Activated CD4-positive, alpha-beta T cell treated with anti-CD3 and anti-CD28 coated beads, Interleukin-10, Interleukin-2, amounts not matched to agents 100 ng/mL and 50 ng/mL, durations not matched to agents 16 hours and 8 hours (primary cell): ENCODE results near the gene ANKZF1.

Source experiments
- DNase-seq: peaks from one replicate; pipeline ENCODE4 v3.0.0-alpha.2; 2020

Gene ANKZF1

GRCh38 chr2:219207884-219208740 is 21.5 kb upstream of the ANKZF1 start:
- no peak for DNase-seq

- DNase-seq: peak; percentile 10
These were observed 20.1 kb upstream of the ANKZF1 start for GRCh38 chr2:219209236-219210195.

DNA sequence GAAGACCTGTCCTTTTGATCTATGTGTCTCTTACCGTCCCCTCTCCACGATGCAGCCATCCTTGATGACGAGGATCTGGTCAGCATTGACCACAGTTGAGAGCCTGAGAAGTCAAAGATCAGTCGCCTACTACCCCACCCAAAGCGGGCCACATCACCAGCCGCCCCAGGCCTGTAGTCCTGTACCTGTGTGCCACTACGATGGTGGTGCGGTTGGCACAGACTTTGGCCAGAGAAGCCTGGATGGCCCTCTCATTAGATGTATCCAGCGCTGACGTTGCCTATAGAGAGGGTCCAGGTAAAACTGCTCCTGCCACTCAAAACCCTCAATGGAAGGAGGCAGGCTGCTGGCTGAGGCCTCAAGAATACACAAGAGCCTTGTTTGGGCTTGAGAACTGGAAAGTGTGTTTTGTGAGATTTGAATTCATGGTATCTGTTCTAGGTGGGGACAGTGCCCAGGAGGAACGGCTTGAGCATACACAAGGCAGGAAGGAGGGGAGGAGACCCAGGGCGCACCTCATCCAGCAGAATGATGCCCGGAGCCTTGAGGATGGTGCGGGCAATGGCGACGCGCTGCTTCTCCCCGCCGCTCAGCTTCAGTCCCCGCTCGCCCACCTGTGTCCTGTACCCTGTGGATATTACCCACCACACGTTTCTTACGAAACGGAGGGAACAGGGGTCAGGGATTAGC is 19.3 kb upstream of the ANKZF1 start:
- no peak for DNase-seq

GRCh38 chr2:219210886-219211362 is 18.7 kb upstream of the ANKZF1 start:
- no peak for DNase-seq

- DNase-seq: no peak
These were observed 16.6 kb upstream of the ANKZF1 start for GRCh38 chr2:219213026-219213415.

GRCh38 chr2:219213486-219214071 is 16.0 kb upstream of the ANKZF1 start:
- no peak for DNase-seq

DNA sequence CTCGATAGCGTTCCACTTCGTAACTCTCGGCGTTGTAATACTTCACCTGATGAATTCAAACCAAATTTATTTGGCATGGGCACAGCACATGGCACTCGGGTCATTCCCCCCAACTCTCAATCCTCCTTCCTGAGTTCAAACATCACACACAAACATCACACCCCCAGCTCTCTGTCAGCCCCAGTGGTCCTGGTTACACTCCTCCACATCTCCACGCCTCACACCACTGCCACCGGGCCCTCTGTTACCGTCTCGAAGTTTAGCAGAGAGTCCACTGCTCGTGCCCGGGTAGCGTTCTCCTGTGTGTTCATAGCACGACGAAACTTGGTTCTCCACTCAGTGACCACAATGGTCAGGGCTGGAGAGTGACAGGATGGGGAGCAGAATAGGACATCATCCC is 15.5 kb upstream of the ANKZF1 start:
- DNase-seq: no peak

- DNase-seq: no peak
These were observed 14.8 kb upstream of the ANKZF1 start for GRCh38 chr2:219214786-219215185.

DNA sequence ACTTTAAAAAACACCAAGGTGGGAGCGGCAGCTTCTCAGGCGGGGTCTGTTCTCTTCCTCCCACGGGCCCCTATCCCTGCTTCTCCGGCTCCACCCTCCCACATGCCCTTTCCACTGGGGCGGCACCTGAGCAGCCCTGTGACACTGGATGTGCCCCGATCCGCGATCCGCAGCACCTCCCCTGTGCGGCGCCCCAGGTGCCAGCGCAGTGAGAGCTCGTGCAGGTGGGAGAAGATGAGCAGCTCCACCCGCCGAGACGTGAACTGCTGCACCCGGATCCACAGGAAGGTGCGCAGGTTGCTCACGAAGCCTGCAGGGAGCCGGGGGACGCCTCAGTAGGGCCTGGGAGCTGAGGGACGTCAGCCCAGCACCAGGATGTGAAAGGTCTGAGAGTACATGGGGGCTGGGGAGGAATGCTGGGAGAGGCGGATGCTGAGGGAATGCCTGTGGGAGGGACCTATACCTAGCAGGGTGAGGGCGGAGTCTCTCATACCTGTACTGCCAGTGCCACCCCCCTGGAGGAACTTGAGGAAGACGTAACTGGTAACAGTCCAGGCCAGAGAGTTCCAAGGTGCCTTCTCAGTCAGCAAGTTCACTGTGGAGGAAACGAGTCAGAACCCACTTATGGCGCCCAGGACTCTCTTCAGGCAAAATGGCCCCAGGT is 13.6 kb upstream of the ANKZF1 start:
- DNase-seq: peak; percentile 20

DNA sequence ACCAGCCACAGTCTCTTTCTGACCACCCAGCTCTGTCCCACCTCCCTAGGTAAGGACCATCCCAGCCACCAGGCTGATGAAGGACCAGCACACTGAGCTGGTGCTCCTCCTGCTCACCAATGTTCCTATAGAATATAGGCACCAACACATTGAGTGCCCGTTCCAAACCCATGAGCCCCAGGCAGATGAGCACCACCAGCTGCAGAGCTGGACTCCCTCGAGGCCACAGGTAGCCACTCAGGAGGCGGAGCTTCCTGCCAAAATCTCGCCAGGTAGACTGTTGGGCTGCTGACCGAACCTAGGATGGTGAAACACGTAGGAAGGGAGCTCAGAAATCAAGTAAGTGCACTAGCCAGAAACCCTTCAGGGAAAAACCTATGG is 13.1 kb upstream of the ANKZF1 start:
- no peak for DNase-seq

DNA sequence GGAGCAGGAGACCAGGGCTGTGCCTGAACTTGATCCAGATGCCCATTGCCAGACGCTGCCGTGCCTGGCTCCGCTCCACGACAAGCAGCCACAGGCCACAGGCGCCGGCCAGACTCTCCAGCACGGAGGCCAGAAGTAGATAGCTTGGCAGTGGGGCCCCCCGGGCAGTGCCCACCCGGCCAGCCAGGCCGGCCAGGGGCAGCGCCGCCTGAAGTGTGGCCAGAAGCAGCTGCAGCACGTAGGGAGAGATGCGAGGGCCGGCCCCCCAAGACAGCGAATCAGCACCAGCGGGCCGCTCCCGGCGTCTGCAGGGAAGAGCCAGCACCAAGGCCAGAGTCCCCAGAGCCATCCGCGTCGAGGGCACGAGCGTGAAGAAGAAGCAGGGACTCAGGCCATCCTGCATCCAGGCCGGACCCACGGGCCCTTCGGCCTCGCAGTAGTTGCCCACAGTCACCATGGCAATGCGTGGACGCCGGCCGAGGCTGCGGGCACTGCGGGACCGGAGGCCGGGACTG is 11.3 kb upstream of the ANKZF1 start:
- no peak for DNase-seq

DNA sequence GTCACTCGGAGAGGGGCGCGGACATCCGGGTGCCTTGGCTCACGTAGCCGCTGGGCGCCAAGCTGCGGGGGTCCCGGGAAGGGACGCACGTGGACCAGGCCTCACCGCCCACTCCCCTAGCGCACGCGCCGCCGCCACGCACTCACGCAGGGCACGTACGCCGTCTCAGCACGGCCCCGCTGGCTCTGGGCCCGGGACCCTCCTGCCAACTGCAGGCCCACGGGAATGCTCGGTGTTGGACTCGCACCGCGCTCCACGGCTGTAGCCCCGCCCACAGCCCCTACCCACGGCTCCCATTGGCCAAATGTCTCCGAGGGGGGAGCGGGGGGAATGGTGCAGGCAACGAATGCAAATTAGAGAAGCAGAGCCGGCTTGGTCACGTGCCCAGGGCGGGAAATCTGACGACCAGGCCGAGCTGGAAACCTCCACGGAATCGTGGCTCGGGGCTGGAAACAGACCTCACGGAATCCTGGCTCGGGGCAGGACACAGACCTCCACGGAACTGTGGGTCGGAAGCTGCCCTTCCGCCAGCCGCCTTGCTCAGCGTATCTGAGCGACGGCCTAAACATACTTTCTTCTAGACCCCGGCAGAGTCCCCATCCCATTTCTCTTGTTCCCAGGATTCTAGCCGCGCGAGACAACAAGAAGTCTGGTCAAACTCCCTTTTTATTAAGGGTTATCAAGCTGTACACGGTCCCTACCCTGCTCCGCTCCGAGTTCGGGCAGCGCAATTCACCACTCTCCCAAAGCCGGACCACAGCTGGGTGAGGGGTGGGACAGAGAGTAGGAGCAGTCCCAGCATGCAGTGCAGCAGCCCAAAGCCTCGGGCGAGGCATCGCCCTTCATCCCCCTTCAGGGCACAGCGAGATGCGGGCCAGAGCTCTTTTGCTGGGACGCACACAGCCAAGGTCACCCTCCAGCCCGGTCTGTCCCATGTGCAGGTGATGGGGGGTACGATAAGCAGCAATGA is 10.6 kb upstream of the ANKZF1 start, which contains the start of gene ABCB6:
ABCB6 (minus strand) TSS at position 227 of the 970 bp plus-strand sequence. CDS start 285 bp downstream, outside the sequence.
- peak; percentile 93 for DNase-seq

DNA sequence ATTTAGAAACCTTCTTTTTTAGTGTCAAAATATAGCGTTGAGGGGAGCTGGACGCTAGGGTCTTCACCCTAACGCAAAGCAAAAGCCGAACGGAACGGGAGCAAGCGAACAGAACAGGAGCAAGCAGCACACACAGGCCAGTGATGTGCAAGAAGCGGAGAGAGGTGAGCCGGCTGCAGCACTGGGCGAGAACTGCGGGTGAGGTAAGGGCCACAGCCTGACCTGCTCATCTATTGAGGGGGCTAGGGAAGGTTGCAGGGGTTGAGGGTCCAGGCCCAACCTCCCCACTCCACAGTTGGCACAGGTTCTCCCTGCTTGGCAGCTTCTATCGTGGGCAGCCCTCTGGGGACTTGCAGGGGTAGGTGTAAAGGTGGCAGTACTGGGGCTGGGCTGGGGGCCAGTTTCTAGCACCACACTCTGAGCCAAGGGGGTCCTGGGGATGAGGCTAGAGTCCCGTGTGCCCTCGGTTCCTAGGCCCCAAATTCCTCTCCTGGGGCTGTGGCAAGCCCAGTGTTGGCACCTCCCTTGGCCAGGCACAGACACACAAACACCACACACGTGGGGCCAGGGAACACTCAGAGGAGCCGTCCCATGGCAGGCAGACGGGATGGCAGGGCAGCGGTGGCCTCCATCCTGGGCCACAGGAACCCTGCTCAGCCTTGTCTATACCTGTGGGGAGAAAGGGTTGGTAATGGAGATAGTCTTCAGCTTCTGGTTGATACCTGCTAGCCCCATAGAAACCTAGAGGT is 9.6 kb upstream of the ANKZF1 start:
- DNase-seq: no peak

DNA sequence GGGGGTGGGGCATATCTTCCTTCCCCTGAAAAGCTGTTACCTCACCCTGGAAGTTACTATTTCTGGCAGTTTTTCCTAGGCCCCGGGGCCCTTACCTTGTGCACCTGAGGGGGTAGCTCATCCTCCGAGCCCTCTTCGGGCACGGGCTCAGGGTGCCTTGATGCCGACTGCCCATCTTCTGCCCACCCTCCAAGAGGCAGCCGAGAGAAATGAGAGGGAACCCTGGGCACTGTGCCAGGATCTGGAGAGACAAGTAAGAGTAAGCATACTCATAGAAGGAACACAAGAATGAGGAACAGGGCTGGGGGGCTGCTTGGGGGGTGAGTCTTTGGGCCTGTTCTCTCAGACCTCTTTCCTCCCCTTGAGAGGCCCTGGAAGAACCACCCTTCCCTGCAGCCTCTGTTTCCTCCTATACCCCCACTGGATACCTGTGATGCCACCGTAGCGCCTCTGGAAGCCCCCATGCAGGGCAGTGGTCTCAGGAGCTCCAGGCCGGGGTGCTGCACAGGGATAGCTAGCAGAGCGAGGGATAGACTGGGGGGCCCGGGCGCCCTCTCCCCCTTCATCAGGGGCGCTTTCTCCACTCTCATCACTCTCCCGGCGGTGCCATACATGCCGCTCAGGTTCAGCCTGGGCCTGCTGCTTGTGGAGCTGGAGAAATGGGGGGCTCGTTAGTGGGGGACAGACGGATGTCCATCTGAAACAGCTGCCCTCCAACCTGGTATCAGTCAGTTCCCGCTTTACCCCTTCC is 8.8 kb upstream of the ANKZF1 start:
- DNase-seq: no peak

GRCh38 chr2:219221957-219222518 is 7.6 kb upstream of the ANKZF1 start:
- no peak for DNase-seq

GRCh38 chr2:219223831-219224610 is 5.6 kb upstream of the ANKZF1 start:
- DNase-seq: no peak

- no peak for DNase-seq
These were observed 4.3 kb upstream of the ANKZF1 start for GRCh38 chr2:219225350-219225749.
